RWPE2 (cell line): ENCODE data around the gene SRXN1.

Source experiments
- ATAC-seq: fragments of 200-7000 bp; cut with Tn5 transposase; 3 replicates; pipeline ENCODE4 v1.9.1; 2021; ENCODE audit warnings: low read depth
- DNase-seq: peaks from one replicate; pipeline ENCODE4 v3.0.0-alpha.2; 2020; ENCODE audit warnings: low spot score
- H3K27ac ChIP-seq: fragments of 450-650 bp; 2 replicates; pipeline ENCODE4 v1.5.1; 2017; ENCODE audit warnings: mild to moderate bottlenecking; ENCODE audit not compliant: poor library complexity, severe bottlenecking
- H3K27me3 ChIP-seq: fragments of 250-450 bp; sonication (Bioruptor Pico); 2 replicates; pipeline ENCODE4 v1.5.1; 2021; ENCODE audit warnings: mild to moderate bottlenecking, moderate library complexity; ENCODE audit not compliant: insufficient read depth, poor library complexity, severe bottlenecking
- H3K36me3 ChIP-seq: fragments of 250-450 bp; sonication (Bioruptor Pico); 2 replicates; pipeline ENCODE4 v1.5.1; 2020; ENCODE audit warnings: low read depth, mild to moderate bottlenecking, moderate library complexity
- H3K4me1 ChIP-seq: fragments of 250-450 bp; sonication (Bioruptor Pico); 2 replicates; pipeline ENCODE4 v1.5.1; 2021; ENCODE audit warnings: mild to moderate bottlenecking, moderate library complexity; ENCODE audit not compliant: insufficient read depth, poor library complexity, severe bottlenecking
- H3K4me3 ChIP-seq: fragments of 250-450 bp; sonication (Bioruptor Pico); 2 replicates; pipeline ENCODE4 v1.5.1; 2021; ENCODE audit warnings: mild to moderate bottlenecking, moderate library complexity; ENCODE audit not compliant: severe bottlenecking
- H3K9me3 ChIP-seq: fragments of 250-450 bp; sonication (Bioruptor Pico); 2 replicates; pipeline ENCODE4 v1.5.1; 2021; ENCODE audit warnings: mild to moderate bottlenecking, moderate library complexity; ENCODE audit not compliant: severe bottlenecking
- CTCF ChIP-seq: fragments of 450-650 bp; IDR thresholded peaks from one replicate; pipeline ENCODE4 v1.5.1; 2017; ENCODE audit warnings: mild to moderate bottlenecking, moderate library complexity; ENCODE audit not compliant: poor library complexity, severe bottlenecking

SRXN1 gene

GRCh38 chr20:600141-600540 lies 52.9 kb downstream of the SRXN1 start:
- ATAC-seq (no peak), DNase-seq (no peak)
- no peak overlapping the region for H3K4me3 ChIP-seq
- no peaks in the 10 kb centered on the region for H3K9me3 ChIP-seq
- H3K36me3 ChIP-seq: no peaks in the 10 kb centered on the region
- no peak overlapping the region for H3K27ac ChIP-seq
- no peaks in the 10 kb centered on the region for H3K4me1 ChIP-seq
- no peak for TF ChIP-seq CTCF
- H3K27me3 ChIP-seq: no peaks in the 10 kb centered on the region

- ATAC-seq: no peak
- TF ChIP-seq CTCF: no peak
- Histone ChIP-seq H3K4me1 (no peaks in the 10 kb centered on the region), H3K9me3 (no peaks in the 10 kb centered on the region), H3K27me3 (no peaks in the 10 kb centered on the region), H3K36me3 (no peaks in the 10 kb centered on the region), H3K27ac (no peak overlapping the region), H3K4me3 (no peak overlapping the region)
- DNase-seq: no peak
Observed at GRCh38 chr20:598133-598850, 54.7 kb downstream of the SRXN1 start.

- TF ChIP-seq CTCF: no peak
- no peaks in the 10 kb centered on the region for H3K27me3 ChIP-seq
- H3K9me3 ChIP-seq: no peaks in the 10 kb centered on the region
- no peak for DNase-seq
- H3K36me3 ChIP-seq: no peaks in the 10 kb centered on the region
- H3K27ac ChIP-seq: no peak overlapping the region
- ATAC-seq: no peak
- no peak overlapping the region for H3K4me3 ChIP-seq
- no peaks in the 10 kb centered on the region for H3K4me1 ChIP-seq
Observed at GRCh38 chr20:597560-597959, 55.4 kb downstream of the SRXN1 start.
